Measurements from ENCODE around the gene GRM8. TPM values are rescaled to one million over a fixed set of nuclear protein-coding genes. Genes with fewer than 3 reads are reported as not detected.
A peak's percentile ranks its signal among the peaks of the same experiment; 100 is the strongest.

The GRM8 gene
- total and polyA plus RNA-seq, 10 of the 15 experiments (the other 5 are each of a cell fraction or from before 2014, with no cell fraction given): 0.33 to 7.1 (median 0.45) TPM; not detected in 2

DNA sequence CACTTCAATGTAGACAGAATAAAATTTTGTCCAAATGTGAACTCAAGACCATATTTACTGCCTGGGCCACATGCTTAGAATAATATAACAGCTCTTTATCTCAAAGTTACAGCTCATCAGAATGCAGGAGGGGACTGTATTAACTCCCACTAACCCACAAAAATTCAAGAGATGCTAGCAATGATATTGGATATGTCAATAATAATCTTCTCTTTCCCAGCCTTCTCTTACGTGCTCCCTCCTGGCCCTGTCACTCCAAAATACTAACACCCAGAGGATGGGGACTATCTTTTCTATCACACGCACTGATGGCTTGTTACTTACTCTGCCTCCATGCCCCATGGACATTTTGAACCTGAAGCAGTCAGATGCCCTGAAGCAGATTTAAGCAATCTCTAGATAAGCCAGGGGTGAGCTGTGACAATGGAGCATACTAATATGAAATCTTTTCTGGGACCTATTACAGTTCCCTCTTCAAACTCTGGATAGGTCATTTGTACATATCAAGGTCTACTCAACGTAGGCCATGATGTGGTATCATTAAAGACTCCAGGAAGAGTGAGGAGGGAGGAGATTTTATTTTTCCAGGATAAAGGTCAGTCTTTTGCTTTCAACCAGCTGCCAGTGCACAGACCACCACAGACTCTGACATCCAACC lies 803.0 kb downstream of the GRM8 start:
- Histone ChIP-seq H3K9me3 (replicated peaks; ENCODE audit: control insufficient read depth, insufficient read depth, low read length) (peaks cover 12% of the 10 kb centered on the region), H3K27me3 (replicated peaks in 1 of 2; ENCODE audit: control insufficient read depth in 2 of 2, insufficient read depth in 2 of 2, low read length in 1 of 2) (no peaks in the 10 kb centered on the region), H3K79me2 (ENCODE audit: control insufficient read depth, insufficient read depth, low read length) (no peaks in the 10 kb centered on the region), H3K4me2 (ENCODE audit: control insufficient read depth, insufficient read depth) (peak overlapping the region; percentile 86), H3K4me1 (ENCODE audit: control insufficient read depth, insufficient read depth, low read length) (peaks cover 28% of the 10 kb centered on the region), H2AFZ (ENCODE audit: control insufficient read depth, low read depth, low read length) (peak overlapping the region; percentile 81), H3K36me3 (ENCODE audit: control insufficient read depth in 2 of 2, insufficient read depth in 2 of 2, low read length in 1 of 2) (no peaks in the 10 kb centered on the region), H3K27ac (ENCODE audit: control insufficient read depth, insufficient read depth) (peak overlapping the region; percentile 89), H3K4me3 (peak overlapping the region; percentile 13; the same call in 1 of the 2 replicates), H4K20me1 (ENCODE audit: control insufficient read depth, insufficient read depth) (no peaks in the 10 kb centered on the region), H3K9ac (ENCODE audit: control insufficient read depth, insufficient read depth, low read length) (peak overlapping the region; percentile 36)
- TF ChIP-seq, protein P1, sequence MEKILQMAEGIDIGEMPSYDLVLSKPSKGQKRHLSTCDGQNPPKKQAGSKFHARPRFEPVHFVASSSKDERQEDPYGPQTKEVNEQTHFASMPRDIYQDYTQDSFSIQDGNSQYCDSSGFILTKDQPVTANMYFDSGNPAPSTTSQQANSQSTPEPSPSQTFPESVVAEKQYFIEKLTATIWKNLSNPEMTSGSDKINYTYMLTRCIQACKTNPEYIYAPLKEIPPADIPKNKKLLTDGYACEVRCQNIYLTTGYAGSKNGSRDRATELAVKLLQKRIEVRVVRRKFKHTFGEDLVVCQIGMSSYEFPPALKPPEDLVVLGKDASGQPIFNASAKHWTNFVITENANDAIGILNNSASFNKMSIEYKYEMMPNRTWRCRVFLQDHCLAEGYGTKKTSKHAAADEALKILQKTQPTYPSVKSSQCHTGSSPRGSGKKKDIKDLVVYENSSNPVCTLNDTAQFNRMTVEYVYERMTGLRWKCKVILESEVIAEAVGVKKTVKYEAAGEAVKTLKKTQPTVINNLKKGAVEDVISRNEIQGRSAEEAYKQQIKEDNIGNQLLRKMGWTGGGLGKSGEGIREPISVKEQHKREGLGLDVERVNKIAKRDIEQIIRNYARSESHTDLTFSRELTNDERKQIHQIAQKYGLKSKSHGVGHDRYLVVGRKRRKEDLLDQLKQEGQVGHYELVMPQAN (conservative IDR thresholded peaks at IDR 0.05): no peak
- TF ChIP-seq, protein P2, sequence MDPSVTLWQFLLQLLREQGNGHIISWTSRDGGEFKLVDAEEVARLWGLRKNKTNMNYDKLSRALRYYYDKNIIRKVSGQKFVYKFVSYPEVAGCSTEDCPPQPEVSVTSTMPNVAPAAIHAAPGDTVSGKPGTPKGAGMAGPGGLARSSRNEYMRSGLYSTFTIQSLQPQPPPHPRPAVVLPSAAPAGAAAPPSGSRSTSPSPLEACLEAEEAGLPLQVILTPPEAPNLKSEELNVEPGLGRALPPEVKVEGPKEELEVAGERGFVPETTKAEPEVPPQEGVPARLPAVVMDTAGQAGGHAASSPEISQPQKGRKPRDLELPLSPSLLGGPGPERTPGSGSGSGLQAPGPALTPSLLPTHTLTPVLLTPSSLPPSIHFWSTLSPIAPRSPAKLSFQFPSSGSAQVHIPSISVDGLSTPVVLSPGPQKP (IDR thresholded peaks at IDR 0.05; ENCODE audit: low read depth, low read length): no peak
- no peak for TF ChIP-seq CHD2 (IDR thresholded peaks at IDR 0.05; ENCODE audit: borderline replicate concordance, low read depth, low read length)
- no peak for TF ChIP-seq ZNF207 (IDR thresholded peaks at IDR 0.05; ENCODE audit: borderline replicate concordance)
- no peak for TF ChIP-seq RCOR1 (conservative IDR thresholded peaks at IDR 0.05; ENCODE audit: low read depth, low read length)
- TF ChIP-seq, protein P3, sequence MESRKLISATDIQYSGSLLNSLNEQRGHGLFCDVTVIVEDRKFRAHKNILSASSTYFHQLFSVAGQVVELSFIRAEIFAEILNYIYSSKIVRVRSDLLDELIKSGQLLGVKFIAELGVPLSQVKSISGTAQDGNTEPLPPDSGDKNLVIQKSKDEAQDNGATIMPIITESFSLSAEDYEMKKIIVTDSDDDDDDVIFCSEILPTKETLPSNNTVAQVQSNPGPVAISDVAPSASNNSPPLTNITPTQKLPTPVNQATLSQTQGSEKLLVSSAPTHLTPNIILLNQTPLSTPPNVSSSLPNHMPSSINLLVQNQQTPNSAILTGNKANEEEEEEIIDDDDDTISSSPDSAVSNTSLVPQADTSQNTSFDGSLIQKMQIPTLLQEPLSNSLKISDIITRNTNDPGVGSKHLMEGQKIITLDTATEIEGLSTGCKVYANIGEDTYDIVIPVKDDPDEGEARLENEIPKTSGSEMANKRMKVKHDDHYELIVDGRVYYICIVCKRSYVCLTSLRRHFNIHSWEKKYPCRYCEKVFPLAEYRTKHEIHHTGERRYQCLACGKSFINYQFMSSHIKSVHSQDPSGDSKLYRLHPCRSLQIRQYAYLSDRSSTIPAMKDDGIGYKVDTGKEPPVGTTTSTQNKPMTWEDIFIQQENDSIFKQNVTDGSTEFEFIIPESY (IDR thresholded peaks at IDR 0.05): no peak
- TF ChIP-seq TCF3 (IDR thresholded peaks at IDR 0.05; ENCODE audit: borderline replicate concordance, insufficient read depth, low read depth, low read length): no peak
- TF ChIP-seq YY1 (IDR thresholded peaks at IDR 0.05; ENCODE audit: low read depth, low read length): no peak
- FAIRE-seq: no peak
- SMC1A ChIA-PET (ENCODE audit: uncharacterized antibody, unreplicated experiment): interaction anchor here (0.6 to 6.2 kb wide), 25 partner anchors 11 to 565 kb away, joined by 3 to 34 read pairs (median 4); no protein-coding TSS in a partner anchor
- CTCF ChIA-PET: interaction anchor here (0.6 to 1.3 kb wide), 4 partner anchors 34 to 268 kb away, joined by 3 to 5 read pairs (median 3); no protein-coding TSS in a partner anchor
- RAD21 ChIA-PET (ENCODE audit: unreplicated experiment): interaction anchor here (1.1 to 4.0 kb wide), 12 partner anchors 9 to 353 kb away, joined by 3 to 35 read pairs (median 6); no protein-coding TSS in a partner anchor
- in situ Hi-C loops (cut with MboI) (no loop called here), intact Hi-C loops (cut with micrococcal nuclease; ENCODE audit: unreplicated experiment) (loop anchor here (1.0 to 2.0 kb wide), 2 partner anchors 209 to 252 kb away; no protein-coding TSS in a partner anchor)
- DNase-seq (ENCODE audit: low read depth, low spot score): no peak
- TSS peak; percentile 84 for BruUV-seq (replicated peaks)
- peak; percentile 42 for ATAC-seq
- POLR2A ChIA-PET: interaction anchor here (1.1 to 2.6 kb wide), 3 partner anchors 10 to 251 kb away, joined by 3 to 10 read pairs (median 3); no protein-coding TSS in a partner anchor
- 75% methylated on average over 3 of the region's 3 CpGs for WGBS (ENCODE audit: insufficient coverage, insufficient replicate concordance, low lambda C conversion rate, missing lambda C conversion rate)

Measured in GM12878 (cell line).